Endometrial microvascular endothelial cells (primary cell): Measurements from ENCODE around the gene MPP2. TPM values are rescaled to one million over a fixed set of nuclear protein-coding genes. Genes with fewer than 3 reads are reported as not detected.

Experiments
- in situ Hi-C: cut with HindIII; loops from 2 replicates; pipeline ENCODE4 v1.10.0; 2017; ENCODE audit warnings: low sequenced_read_pairs, low pct_unique_long_range_greater_than_20kb; ENCODE audit errors: inconsistent ontology term
- total RNA-seq: library from RNA; depleted of rRNA; stranded (reverse); fragments of >200 nt; gene quantifications from one replicate; pipeline ENCODE4 v1.2.3, GENCODE V29; 2015; ENCODE audit errors: inconsistent ontology term

Gene MPP2
- total RNA-seq, 1 donor from 2014 or later = 0.56 TPM

GRCh38 chr17:43832976-43833829 is 74.1 kb downstream of the MPP2 start, which contains the start of gene MPP3:
Gene MPP3 (minus strand): TSS chr17:43833146. CDS start chr17:43831906, 1,240 bp downstream.
- in situ Hi-C loops = no loop called here

- in situ Hi-C loops = no loop called here
Observed at GRCh38 chr17:43832168-43832975, 75.0 kb downstream of the MPP2 start.

- in situ Hi-C loops = no loop called here
Observed at GRCh38 chr17:43831633-43832032, 75.7 kb downstream of the MPP2 start.

- in situ Hi-C loops = no loop called here
Observed at GRCh38 chr17:43830510-43831140, 76.7 kb downstream of the MPP2 start.

- in situ Hi-C loops = no loop called here
Observed at GRCh38 chr17:43829738-43830137, 77.6 kb downstream of the MPP2 start.

GRCh38 chr17:43827596-43827995 is 79.7 kb downstream of the MPP2 start:
- in situ Hi-C loops = no loop called here

GRCh38 chr17:43826206-43826605 is 81.1 kb downstream of the MPP2 start:
- in situ Hi-C loops = no loop called here

GRCh38 chr17:43825567-43825966 is 81.8 kb downstream of the MPP2 start:
- in situ Hi-C loops = no loop called here

Other genes with a start within 250 kb of the MPP2 start
- gene MEOX1, start 245.6 kb downstream of the MPP2 start, total RNA-seq = not detected
- gene SOST, start 148.7 kb downstream of the MPP2 start, total RNA-seq = not detected
- gene DUSP3, start 128.6 kb downstream of the MPP2 start, total RNA-seq = 47.6 TPM
- not detected for gene CFAP97D1, start 127.1 kb downstream of the MPP2 start, total RNA-seq
- 4.5 TPM for gene MPP3, start 74.4 kb downstream of the MPP2 start, total RNA-seq
- not detected for gene CD300LG, start 60.4 kb downstream of the MPP2 start, total RNA-seq
- gene PPY, start 34.9 kb upstream of the MPP2 start, total RNA-seq = not detected
- gene PYY, start 46.4 kb upstream of the MPP2 start, total RNA-seq = not detected
- 19.8 TPM for gene NAGS, start 97.1 kb upstream of the MPP2 start, total RNA-seq
- 43.9 TPM for gene TMEM101, start 107.4 kb upstream of the MPP2 start, total RNA-seq
- 61.8 TPM for gene LSM12, start 159.1 kb upstream of the MPP2 start, total RNA-seq
- 65.1 TPM for gene G6PC3, start 163.2 kb upstream of the MPP2 start, total RNA-seq
- gene HDAC5, start 216.1 kb upstream of the MPP2 start, total RNA-seq = 6.2 TPM
- gene HROB, start 234.4 kb upstream of the MPP2 start, total RNA-seq = 6.1 TPM